Upper lobe of left lung (tissue), 6 donors: Measurements from ENCODE around the gene GAS2. TPM values are rescaled to one million over a fixed set of nuclear protein-coding genes. Genes with fewer than 3 reads are reported as not detected.

Experiments
- ATAC-seq, 2 donors: fragments of 200-7000 bp; cut with Tn5 transposase; one replicate each; pipeline ENCODE4 v1.9.1; 2022; ENCODE audit warnings: mild to moderate bottlenecking in 2 of 2, moderate library complexity in 2 of 2; ENCODE audit not compliant: low FRiP score in 2 of 2
- DNase-seq, 2 donors: peaks; one replicate each; pipeline ENCODE4 v3.0.0-alpha.2; 2019 to 2020
- H3K27ac ChIP-seq, 4 donors: fragments of 200-600 bp; sonication (generic); one replicate each; pipeline ENCODE4 v1.5.1; 2016 to 2019
- H3K27me3 ChIP-seq, 4 donors: fragments of 200-600 bp; sonication (generic); one replicate each; pipeline ENCODE4 v1.5.1; 2017 to 2019
- H3K36me3 ChIP-seq, 4 donors: fragments of 200-600 bp; sonication (generic); one replicate each; pipeline ENCODE4 v1.5.1; 2016 to 2019
- H3K4me1 ChIP-seq, 4 donors: fragments of 200-600 bp; sonication (generic); one replicate each; pipeline ENCODE4 v1.5.1; 2018 to 2019
- H3K4me3 ChIP-seq, 4 donors: fragments of 200-600 bp; sonication (generic); one replicate each; pipeline ENCODE4 v1.5.1; 2017 to 2019; ENCODE audit warnings: mild to moderate bottlenecking in 2 of 4, moderate library complexity in 1 of 4
- H3K9me3 ChIP-seq, 4 donors: fragments of 200-600 bp; sonication (generic); one replicate each; pipeline ENCODE4 v1.5.1; 2018 to 2019
- CTCF ChIP-seq, 6 experiments: fragments of 450-650 bp in 4 of 6; fragments of 200-600 bp in 2 of 6; sonication (generic) in 2 of 6; IDR thresholded peaks; one replicate each; pipeline ENCODE4 v1.5.1; 2016 to 2019; ENCODE audit warnings: antibody characterized with exemption in 6 of 6
- EP300 ChIP-seq, 4 donors: sonication (generic); formaldehyde crosslinking; IDR thresholded peaks; one replicate each; pipeline ENCODE4 v1.5.1; 2017; ENCODE audit warnings: antibody characterized with exemption in 4 of 4, control low read depth in 2 of 4
- POLR2A ChIP-seq, 4 donors: fragments of 450-650 bp; IDR thresholded peaks; one replicate each; pipeline ENCODE4 v1.5.1; 2016 to 2017; ENCODE audit warnings: antibody characterized with exemption in 4 of 4, mild to moderate bottlenecking in 2 of 4
- POLR2AphosphoS5 ChIP-seq, 2 donors: sonication (generic); formaldehyde crosslinking; IDR thresholded peaks; one replicate each; pipeline ENCODE4 v1.5.1; 2017; ENCODE audit warnings: antibody characterized with exemption in 2 of 2
- WGBS, 2 donors: methylation state at CpG; one replicate each; pipeline ENCODE4 v1.1.5; 2017 to 2018; 5-methylcytosine and 5-hydroxymethylcytosine counted together
- total RNA-seq, 6 donors: library from RNA; depleted of rRNA in 4 of 6; stranded (reverse); fragments of >200 nt in 4 of 6; gene quantifications; one replicate each; pipeline versions ENCODE4 v1.1.0 to v1.2.1, GENCODE V29; 2016 to 2021
- donor health status: DM: no; HTN: no; CAD: no; lungs with moderate emphysema.
- donor health status: DM: no; HTN: yes; CAD: no; lungs with severe emphysema.

GAS2 gene
- total RNA-seq, 6 donors from 2014 or later = 1.5 to 6.3 (median 2.1) TPM; not detected in 1

- H3K36me3 ChIP-seq = no peaks in the 10 kb centered on the region
- DNase-seq (no peak), ATAC-seq (no peak)
- no peak for TF ChIP-seq POLR2AphosphoS5 (IDR thresholded peaks at IDR 0.05)
- no peak for TF ChIP-seq POLR2A (IDR thresholded peaks at IDR 0.05)
- TF ChIP-seq EP300 (IDR thresholded peaks at IDR 0.05) = no peak
- no peak for TF ChIP-seq CTCF (IDR thresholded peaks at IDR 0.05)
- no peak overlapping the region for H3K27ac ChIP-seq
- H3K27me3 ChIP-seq = no peaks in the 10 kb centered on the region
- WGBS, 2 donors = 53 to 54% methylated on average over 2 of the region's 2 CpGs
- no peaks in the 10 kb centered on the region for H3K9me3 ChIP-seq
- no peaks in the 10 kb centered on the region for H3K4me1 ChIP-seq
- H3K4me3 ChIP-seq = no peak overlapping the region
Observed at GRCh38 chr11:22703591-22703990, 37.2 kb downstream of the GAS2 start.

GRCh38 chr11:22707119-22707899 lies 40.9 kb downstream of the GAS2 start:
- 52 to 62% methylated on average over 3 of the region's 3 CpGs for WGBS, 2 donors
- H3K4me1 ChIP-seq = no peaks in the 10 kb centered on the region
- H3K4me3 ChIP-seq = no peak overlapping the region
- ATAC-seq (no peak), DNase-seq (no peak)
- no peaks in the 10 kb centered on the region for H3K27me3 ChIP-seq
- TF ChIP-seq POLR2AphosphoS5 (IDR thresholded peaks at IDR 0.05) (no peak), POLR2A (IDR thresholded peaks at IDR 0.05) (no peak), CTCF (IDR thresholded peaks at IDR 0.05) (no peak), EP300 (IDR thresholded peaks at IDR 0.05) (no peak)
- no peaks in the 10 kb centered on the region for H3K9me3 ChIP-seq
- no peak overlapping the region for H3K27ac ChIP-seq
- no peaks in the 10 kb centered on the region for H3K36me3 ChIP-seq

- TF ChIP-seq EP300 (IDR thresholded peaks at IDR 0.05) (no peak), POLR2AphosphoS5 (IDR thresholded peaks at IDR 0.05) (no peak), CTCF (IDR thresholded peaks at IDR 0.05) (no peak), POLR2A (IDR thresholded peaks at IDR 0.05) (no peak)
- DNase-seq (no peak), ATAC-seq (no peak)
- Histone ChIP-seq H3K36me3 (no peaks in the 10 kb centered on the region), H3K27ac (no peak overlapping the region), H3K27me3 (no peaks in the 10 kb centered on the region), H3K4me1 (no peaks in the 10 kb centered on the region), H3K9me3 (no peaks in the 10 kb centered on the region), H3K4me3 (no peak overlapping the region)
- WGBS, 2 donors = 79 to 89% methylated on average over 3 of the region's 3 CpGs
Observed at GRCh38 chr11:22711071-22711770, 44.8 kb downstream of the GAS2 start.

- DNase-seq = no peak
- H3K27ac ChIP-seq = no peak overlapping the region
- TF ChIP-seq EP300 (IDR thresholded peaks at IDR 0.05) (no peak), CTCF (IDR thresholded peaks at IDR 0.05) (no peak), POLR2A (IDR thresholded peaks at IDR 0.05) (no peak), POLR2AphosphoS5 (IDR thresholded peaks at IDR 0.05) (no peak)
- no peaks in the 10 kb centered on the region for H3K27me3 ChIP-seq
- ATAC-seq = no peak
- no peaks in the 10 kb centered on the region for H3K36me3 ChIP-seq
- peaks cover 0 to 5% (median 0%) of the 10 kb centered on the region in 4 donors for H3K9me3 ChIP-seq
- H3K4me1 ChIP-seq = no peaks in the 10 kb centered on the region
- no peak overlapping the region for H3K4me3 ChIP-seq
- 25 to 35% methylated on average over 1 of the region's 1 CpG for WGBS, 2 donors
Observed at GRCh38 chr11:22711880-22712279, 45.5 kb downstream of the GAS2 start.
